Upper lobe of right lung (tissue), 1 donor: ENCODE results near the gene NBPF12. TPM values are rescaled to one million over a fixed set of nuclear protein-coding genes. Genes with fewer than 3 reads are reported as not detected.
"Not testable (repeated sequence)": the region's sequence is repeated elsewhere in the genome, so short reads cannot be mapped to it uniquely, and the experiment has no call there.

ENCODE experiments used
- ATAC-seq: fragments of 200-7000 bp; cut with Tn5 transposase; one replicate; pipeline ENCODE4 v1.9.1; 2020; ENCODE audit warnings: mild to moderate bottlenecking, moderate library complexity
- DNase-seq: peaks from one replicate; pipeline ENCODE4 v3.0.0-alpha.2; 2020
- H3K27ac ChIP-seq: fragments of 200-600 bp; one replicate; pipeline ENCODE4 v1.8.0; 2022
- H3K27me3 ChIP-seq: fragments of 200-600 bp; one replicate; pipeline ENCODE4 v1.8.0; 2022; ENCODE audit warnings: mild to moderate bottlenecking
- H3K36me3 ChIP-seq: fragments of 200-600 bp; one replicate; pipeline ENCODE4 v1.8.0; 2022
- H3K4me1 ChIP-seq: fragments of 200-600 bp; one replicate; pipeline ENCODE4 v1.8.0; 2022
- H3K4me3 ChIP-seq: fragments of 200-600 bp; one replicate; pipeline ENCODE4 v1.8.0; 2022; ENCODE audit warnings: mild to moderate bottlenecking
- H3K9me3 ChIP-seq: fragments of 200-600 bp; one replicate; pipeline ENCODE4 v1.8.0; 2022
- intact Hi-C: fragments of 100-400 bp; cut with DNase I; formaldehyde crosslinking; loops from one replicate; pipeline ENCODE4 v1.11.0; 2022
- long read RNA-seq: library from polyadenylated mRNA; unstranded; transcript quantifications from one replicate; pipeline ENCODE4 v2.0.0, GENCODE V29; 2021
- total RNA-seq: library from RNA; stranded (reverse); fragmentation: NEBNext Ultra II Directional; extraction: Animal tissue kit (Norgen Biotek cat#: 25700); gene quantifications from one replicate; pipeline ENCODE4 v1.2.1, GENCODE V29; 2021
- donor health status: DM: no; HTN: yes; CAD: no; lungs with severe emphysema.

NBPF12 gene
- total RNA-seq, result 14.2 TPM
- long read RNA-seq, partial matches to known transcripts, result 5 of 23 reads
- long read RNA-seq, other reads (novel, unspliced or antisense), result 18 of 23 reads

GRCh38 chr1:146938242-146938902, at the start of gene NBPF12:
Gene NBPF12 (plus strand): TSS chr1:146938324. CDS start chr1:146960144, 21,820 bp downstream.
- Histone ChIP-seq H3K4me3 (peak within 1 kb of the TSS; percentile 63), H3K27ac (peak within 1 kb of the TSS; percentile 84)
- H3K9me3 ChIP-seq, H3K27me3 ChIP-seq, intact Hi-C loops, H3K36me3 ChIP-seq, H3K4me1 ChIP-seq: not testable (repeated sequence)
- DNase-seq (peak; percentile 93), ATAC-seq (peak; percentile 96)

- H3K4me3 ChIP-seq, H3K9me3 ChIP-seq, ATAC-seq, H3K36me3 ChIP-seq, H3K27ac ChIP-seq, DNase-seq, H3K4me1 ChIP-seq, intact Hi-C loops, H3K27me3 ChIP-seq: not testable (repeated sequence)
Measured at GRCh38 chr1:146891355-146891754, 46.8 kb upstream of the NBPF12 start.

DNA sequence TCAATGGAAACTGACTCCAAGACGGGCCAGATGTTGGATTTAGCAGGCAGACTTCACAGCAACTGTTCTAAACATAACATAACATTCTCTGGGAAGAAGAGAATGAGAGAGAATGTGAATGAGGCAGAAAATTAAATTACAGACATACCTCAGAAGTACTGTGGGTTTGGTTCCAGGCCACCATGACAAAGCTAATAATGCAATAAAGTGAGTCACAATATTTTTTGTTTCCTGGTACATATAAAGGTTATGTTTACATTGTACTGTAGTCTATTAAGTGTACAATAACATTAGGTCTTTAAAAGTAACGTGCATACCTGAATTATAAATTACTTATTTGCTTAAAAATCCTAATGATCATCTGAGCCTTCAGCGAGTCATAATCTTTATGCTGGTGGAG, 45.8 kb upstream of the NBPF12 start:
- intact Hi-C loops, H3K27me3 ChIP-seq, H3K4me3 ChIP-seq, DNase-seq, ATAC-seq, H3K4me1 ChIP-seq, H3K27ac ChIP-seq, H3K9me3 ChIP-seq, H3K36me3 ChIP-seq: not testable (repeated sequence)

- H3K4me3 ChIP-seq, ATAC-seq, H3K4me1 ChIP-seq, DNase-seq, H3K36me3 ChIP-seq, H3K27ac ChIP-seq, intact Hi-C loops, H3K9me3 ChIP-seq, H3K27me3 ChIP-seq: not testable (repeated sequence)
Measured at GRCh38 chr1:146907565-146908261, 30.4 kb upstream of the NBPF12 start.

DNA sequence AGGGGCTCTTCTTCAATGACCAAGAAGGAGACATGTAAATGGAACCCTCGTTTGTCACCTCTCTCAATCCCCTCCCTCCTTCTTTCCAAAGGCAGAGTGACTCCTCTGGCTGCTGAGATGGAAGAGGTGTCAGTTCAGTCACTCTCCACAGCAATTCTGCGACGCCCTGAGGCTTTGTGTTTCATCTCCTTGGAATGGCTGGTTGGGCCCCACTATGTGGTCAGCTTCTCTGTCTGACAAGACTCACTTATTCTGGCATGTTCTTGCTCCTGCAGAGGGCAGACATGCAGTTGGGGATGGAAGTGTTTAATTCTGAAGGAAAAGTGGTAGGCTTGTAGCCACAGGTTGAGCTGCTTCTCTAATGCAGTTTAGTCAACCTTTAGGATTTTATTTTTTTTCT, 25.1 kb upstream of the NBPF12 start:
- ATAC-seq, intact Hi-C loops, H3K4me3 ChIP-seq, H3K27me3 ChIP-seq, H3K4me1 ChIP-seq, DNase-seq, H3K9me3 ChIP-seq, H3K36me3 ChIP-seq, H3K27ac ChIP-seq: not testable (repeated sequence)

DNA sequence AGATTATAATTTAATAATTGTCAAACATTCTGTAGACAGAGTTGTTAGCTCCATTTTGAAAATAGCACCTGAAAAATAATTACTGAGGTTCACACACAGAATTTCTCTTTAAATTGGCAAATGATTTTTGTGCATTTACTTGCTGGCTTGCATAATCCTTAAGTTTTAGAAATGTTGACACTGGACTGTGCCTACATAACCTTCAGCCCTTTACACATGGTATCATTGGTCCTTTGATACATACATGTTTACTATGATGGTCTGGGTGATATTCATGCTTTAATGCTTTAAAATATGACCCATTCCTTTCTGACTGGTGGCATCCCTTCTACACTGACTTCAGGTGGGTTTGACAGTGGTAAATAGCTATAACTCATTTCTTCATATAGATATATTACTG, 17.3 kb upstream of the NBPF12 start:
- H3K36me3 ChIP-seq, H3K9me3 ChIP-seq, intact Hi-C loops, DNase-seq, ATAC-seq, H3K4me3 ChIP-seq, H3K27ac ChIP-seq, H3K27me3 ChIP-seq, H3K4me1 ChIP-seq: not testable (repeated sequence)

- H3K4me3 ChIP-seq, H3K27ac ChIP-seq, H3K27me3 ChIP-seq, H3K9me3 ChIP-seq, H3K36me3 ChIP-seq, ATAC-seq, H3K4me1 ChIP-seq, intact Hi-C loops, DNase-seq: not testable (repeated sequence)
Measured at GRCh38 chr1:146922614-146923013, 15.5 kb upstream of the NBPF12 start.

GRCh38 chr1:146924106-146924505, 14.0 kb upstream of the NBPF12 start:
- H3K27me3 ChIP-seq, H3K4me3 ChIP-seq, ATAC-seq, H3K4me1 ChIP-seq, H3K36me3 ChIP-seq, DNase-seq, intact Hi-C loops, H3K9me3 ChIP-seq, H3K27ac ChIP-seq: not testable (repeated sequence)

DNA sequence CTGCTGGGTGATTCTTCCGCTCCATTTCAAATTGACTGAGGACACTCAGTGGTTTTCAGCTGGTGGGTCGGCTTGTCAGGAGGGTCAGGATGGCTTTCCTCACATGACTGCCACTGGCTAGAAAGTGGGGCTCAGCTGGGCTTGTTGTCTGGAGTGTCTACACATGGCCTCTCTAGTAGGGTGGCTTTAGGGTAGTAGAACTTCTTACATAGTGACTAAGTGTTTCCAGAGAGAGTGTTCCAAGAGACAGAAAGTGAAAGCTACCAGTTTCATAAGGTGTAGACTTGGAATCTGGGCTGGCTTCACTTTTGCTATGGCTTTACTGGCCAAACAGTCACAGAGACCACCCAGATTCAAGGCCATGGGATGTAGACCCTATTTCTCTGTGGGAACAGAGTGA, 11.7 kb upstream of the NBPF12 start:
- intact Hi-C loops, ATAC-seq, H3K4me1 ChIP-seq, H3K9me3 ChIP-seq, H3K27ac ChIP-seq, DNase-seq, H3K4me3 ChIP-seq, H3K27me3 ChIP-seq, H3K36me3 ChIP-seq: not testable (repeated sequence)

DNA sequence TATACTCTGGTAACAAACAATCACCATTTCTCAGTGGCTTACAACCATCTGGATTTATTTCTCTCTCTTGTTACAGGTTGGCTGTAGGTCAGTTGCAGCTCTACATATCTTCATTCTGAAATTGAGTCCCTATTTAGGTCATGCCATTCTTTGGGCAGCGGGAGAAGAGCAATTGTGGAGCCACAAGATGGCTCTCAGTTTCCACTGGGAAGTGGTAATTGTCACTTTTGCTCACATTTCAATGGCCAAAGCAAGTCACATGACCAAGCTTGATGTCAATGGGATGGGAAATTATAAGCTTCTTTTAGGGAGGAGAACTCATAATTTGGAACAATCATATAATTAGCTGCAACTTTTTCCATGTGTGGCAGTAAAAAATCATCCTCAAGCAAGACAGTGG, 7.9 kb upstream of the NBPF12 start:
- H3K36me3 ChIP-seq, DNase-seq, H3K9me3 ChIP-seq, H3K4me3 ChIP-seq, H3K4me1 ChIP-seq, H3K27me3 ChIP-seq, ATAC-seq, intact Hi-C loops, H3K27ac ChIP-seq: not testable (repeated sequence)

DNA sequence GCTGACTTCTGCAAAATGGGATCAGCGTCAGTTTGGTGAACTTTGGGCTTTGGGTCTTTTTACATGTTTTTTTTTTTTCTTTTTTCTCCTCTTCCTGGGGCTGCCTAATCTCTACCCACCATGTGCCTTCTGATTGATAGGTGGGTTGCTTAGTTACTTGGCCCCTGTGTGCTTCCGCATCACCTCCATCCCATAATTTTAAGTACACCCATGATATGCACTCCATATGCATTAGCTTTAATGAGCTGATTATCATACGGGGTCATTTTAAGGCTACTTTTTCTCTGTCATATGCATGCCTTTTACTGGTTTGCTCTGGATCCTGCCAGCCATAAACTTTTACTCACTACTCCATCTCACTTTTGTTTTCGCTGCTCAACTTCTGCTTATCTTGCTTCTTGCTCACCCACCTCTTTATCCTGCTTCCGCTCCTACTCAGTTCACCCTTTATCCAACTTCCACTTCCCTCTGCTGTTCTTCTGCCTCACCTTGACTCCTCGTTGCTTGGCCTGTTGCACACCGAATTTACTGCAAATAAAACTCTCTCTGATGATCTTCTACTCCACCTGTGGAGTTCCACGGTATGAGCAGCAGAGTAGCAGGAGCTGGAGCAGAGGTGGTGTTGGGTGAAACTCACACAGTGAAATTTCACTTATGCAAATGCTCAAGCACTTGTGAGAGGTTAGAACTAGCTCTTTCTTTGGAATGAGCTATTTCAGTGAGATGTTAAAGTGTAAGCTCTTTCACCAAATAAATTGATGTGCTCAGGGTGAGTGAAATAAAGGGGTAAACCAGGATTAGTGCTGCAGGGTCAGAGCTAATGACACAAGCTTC, 3.5 kb upstream of the NBPF12 start:
- H3K27me3 ChIP-seq, H3K36me3 ChIP-seq, H3K27ac ChIP-seq, DNase-seq, H3K9me3 ChIP-seq, H3K4me1 ChIP-seq, H3K4me3 ChIP-seq, ATAC-seq, intact Hi-C loops: not testable (repeated sequence)

DNA sequence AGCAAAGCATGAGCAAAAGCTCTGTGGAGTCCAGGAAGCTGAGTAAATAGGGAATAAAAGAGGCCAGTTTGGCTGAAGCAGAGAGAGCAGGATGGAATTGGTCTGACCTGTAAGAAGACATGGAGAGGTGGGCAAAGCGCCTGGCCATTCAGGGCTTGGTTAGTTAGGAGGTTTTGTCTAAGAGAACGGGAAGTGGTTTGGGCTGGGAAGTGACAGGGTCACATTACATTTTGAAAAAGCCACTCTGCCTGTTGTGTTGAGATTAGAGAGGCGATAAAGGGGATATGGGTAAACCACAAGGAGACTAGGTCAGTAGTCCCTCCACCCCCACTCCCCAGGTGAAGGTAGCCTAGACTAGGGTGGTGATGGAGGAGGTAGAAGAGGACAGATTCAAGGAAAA, 662 bp upstream of the NBPF12 start:
- not testable (repeated sequence) for DNase-seq, H3K9me3 ChIP-seq

GRCh38 chr1:146938927-146939786, 1.0 kb downstream of the NBPF12 start:
- intact Hi-C loops, H3K36me3 ChIP-seq, H3K4me1 ChIP-seq, H3K9me3 ChIP-seq, H3K27me3 ChIP-seq: not testable (repeated sequence)
- peak overlapping the region; percentile 63 for H3K4me3 ChIP-seq
- H3K27ac ChIP-seq, result peak overlapping the region; percentile 84
- ATAC-seq (peak; percentile 65), DNase-seq (peak; percentile 82)

More for the DNA sequence above, 662 bp upstream of the NBPF12 start:
- H3K36me3 ChIP-seq, H3K27ac ChIP-seq, intact Hi-C loops, ATAC-seq, H3K4me1 ChIP-seq, H3K27me3 ChIP-seq, H3K4me3 ChIP-seq: not testable (repeated sequence)
